ENCODE results near the gene BMPER.

BMPER gene

DNA sequence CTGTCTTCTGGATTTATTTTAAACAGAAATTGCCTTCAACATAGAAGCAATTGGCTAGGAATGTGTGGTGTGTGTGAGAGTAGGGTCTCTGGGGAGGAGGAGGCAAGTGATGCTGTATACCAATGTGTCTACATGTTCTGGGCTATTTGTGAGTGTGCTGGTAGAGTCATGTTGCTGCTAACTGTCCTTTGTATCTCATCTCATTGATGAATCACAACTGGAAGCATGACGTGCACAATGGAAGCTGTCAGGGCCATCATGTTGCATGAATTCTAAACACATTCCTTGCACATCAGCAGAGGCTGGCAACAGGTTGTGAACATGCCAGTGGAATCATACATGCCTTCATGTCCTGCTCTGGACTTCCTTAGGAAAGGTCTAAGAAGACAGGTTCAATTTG, 199.7 kb downstream of the BMPER start:
- intact Hi-C loops (cut with DNase I) = no loop called here
- no peak for DNase-seq

DNA sequence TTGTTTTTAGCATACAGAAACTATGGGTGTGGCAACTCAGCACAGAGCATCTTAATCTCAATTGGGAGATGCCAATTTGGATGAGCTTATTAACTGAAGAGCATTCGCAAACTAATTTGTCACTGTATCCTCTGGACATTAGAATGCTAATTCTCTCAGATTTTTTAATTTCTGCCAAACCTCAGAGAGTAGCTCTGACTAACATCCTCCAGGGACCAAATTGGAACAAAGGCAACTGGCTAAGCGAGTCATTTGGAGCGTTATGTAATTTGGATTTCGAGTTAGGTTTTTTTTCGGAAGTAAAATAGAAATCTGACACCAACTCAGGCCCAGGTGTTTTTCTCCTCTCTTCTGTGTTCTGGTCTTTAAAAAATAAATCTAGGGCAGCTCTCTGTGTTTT, 201.9 kb downstream of the BMPER start:
- DNase-seq = no peak
- intact Hi-C loops (cut with DNase I) = no loop called here

DNA sequence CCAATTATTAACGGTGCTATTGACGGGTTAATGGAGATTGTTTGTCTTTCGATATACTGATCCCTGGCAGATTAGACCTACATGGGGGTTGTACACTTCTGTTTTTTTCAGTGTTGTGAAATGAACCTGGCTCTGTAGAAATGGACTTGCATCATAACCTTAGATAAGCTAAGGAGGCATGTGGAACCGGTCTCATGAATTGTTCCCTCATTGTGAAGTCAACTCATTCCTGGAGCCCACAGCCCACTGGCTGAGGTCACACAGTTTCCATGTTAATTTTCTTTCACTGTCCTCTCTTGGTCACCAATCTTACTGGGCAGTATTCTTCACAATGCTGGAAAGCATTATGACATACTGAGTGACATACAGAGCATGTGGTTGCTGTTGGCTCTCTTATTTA, 202.8 kb downstream of the BMPER start:
- no peak for DNase-seq
- intact Hi-C loops (cut with DNase I) = no loop called here

DNA sequence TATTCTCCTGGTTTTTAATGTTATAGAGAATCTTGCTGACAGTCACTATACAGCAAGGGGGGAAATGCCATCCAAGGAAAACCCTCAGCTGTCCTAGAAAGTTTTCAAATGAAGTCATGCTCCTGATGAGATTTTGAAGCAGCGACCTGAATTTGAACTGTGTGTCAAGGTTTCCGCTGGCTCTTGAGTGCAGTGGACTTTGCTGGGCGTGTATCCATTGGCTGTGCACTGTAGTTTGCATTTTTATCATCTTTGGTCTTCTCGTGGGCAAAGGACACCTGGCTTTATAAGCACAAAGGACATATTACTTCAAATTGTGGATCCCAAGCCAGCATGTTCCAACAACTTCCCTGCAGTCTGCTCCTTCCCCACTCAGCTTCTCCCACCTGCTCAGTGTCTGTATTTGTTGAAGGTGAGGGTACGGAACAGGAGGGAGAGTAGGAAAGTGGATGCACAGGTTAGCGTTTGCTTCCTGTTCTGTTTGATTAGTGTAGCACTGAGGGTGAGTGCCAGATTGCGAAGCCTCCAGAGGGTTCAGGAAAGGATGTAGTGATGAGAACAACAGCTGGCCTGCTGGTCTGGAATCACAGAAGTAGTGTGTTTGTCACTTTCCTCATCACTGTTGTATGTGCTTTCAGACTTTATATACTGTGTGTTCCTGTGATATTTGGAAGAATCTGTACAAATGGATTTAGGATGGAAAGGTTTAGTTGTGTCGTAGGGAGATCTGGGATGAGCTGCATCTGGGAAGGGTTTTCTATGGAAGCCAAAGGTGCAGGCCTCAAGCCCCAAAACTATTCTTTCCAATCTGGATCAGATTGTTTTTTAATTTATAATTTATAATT, 204.8 kb downstream of the BMPER start:
- no peak for DNase-seq
- intact Hi-C loops (cut with DNase I) = no loop called here

DNA sequence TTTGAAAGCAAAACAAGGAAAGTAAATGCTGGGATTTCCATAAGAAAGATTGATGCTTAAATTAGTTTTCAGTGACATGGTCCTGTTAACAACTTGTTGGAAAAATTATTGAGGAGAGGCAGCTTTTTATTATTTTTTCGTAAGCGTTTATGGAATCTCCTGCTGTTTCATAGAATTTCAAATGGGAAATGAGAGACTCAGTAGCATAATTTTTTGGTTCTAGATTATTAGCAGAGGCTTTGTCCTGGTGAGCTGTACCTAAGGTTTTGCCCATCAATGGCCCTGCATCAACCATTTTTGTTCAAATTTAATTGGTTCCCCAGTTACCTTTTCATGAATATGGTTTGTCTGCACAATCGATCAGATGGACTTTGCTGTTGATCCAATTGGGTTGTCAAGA, 205.7 kb downstream of the BMPER start:
- DNase-seq = no peak
- intact Hi-C loops (cut with DNase I) = no loop called here

DNA sequence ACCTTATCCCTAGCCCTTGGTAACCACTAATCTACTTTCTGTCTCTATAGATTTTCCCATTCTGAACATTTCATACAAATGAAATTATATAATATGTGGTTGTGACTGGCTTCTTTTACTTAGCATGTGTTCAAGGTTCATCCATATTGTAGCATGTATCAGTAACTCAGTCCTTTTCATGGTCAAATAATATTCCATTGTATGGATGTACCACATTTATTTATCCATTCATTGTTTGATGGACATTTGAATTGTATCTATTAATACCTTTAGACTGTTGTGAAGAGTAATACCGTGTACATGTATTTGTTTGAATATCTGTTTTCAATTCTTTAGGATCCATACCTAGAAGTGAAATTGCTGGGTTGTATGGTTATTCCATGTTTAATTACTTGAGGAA, 210.2 kb downstream of the BMPER start:
- DNase-seq = no peak
- intact Hi-C loops (cut with DNase I) = no loop called here

DNA sequence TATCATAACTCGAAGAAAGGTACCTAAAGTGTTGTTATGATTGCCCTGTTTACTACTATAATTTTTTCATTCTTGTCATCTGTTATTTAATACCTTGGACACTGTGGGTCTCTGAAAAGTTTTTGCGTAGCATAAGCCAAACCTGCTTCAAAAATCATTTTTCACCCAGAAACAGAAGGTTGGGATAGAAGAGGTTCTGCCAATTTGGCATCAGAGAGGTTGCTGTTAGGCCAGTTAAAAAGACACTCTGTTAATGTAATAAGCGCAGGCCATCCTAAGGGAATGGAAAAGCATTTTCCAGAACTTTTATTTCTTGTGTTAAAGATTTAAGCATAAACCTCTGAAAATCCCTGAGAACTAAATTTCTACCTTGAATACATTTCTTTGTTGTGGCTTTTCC, 212.2 kb downstream of the BMPER start:
- intact Hi-C loops (cut with DNase I) = no loop called here
- DNase-seq = no peak

DNA sequence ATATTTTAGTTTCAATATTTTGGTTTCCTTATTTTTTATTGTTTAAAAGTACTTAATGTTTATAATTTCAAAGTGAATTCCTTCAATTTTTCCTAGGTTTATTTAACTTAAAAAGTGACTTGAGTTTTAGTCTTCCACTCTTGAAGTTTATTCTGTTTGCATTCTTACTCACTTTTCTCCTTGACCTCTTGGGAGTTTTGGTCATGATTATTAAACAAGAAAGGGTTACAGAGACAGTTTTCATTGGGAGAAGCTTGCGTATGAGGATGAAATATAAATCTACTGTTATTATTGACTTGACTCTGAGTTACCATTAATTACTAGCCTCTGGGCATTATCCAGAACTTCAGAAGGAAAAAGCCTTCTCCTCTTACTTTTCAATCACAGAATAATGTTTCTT, 216.0 kb downstream of the BMPER start:
- intact Hi-C loops (cut with DNase I) = no loop called here

DNA sequence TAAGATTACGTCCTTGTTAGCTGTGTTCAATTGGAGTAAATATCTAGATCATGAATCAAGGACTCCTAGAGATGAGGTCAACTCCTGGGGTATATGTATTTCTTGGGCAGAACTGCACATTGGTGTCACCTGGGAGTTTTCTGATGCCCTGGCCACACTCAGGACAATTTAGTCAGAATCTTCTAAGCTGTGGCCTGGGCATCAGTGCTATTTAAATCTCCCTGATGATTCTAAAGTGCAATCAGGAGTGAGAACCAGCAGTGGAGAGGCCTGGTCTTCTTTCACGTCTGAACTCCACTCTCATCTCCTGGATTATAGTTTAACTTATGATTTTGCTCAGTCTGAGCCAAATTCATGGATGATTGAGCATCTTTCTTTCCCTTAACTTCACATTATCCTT, 218.0 kb downstream of the BMPER start:
- intact Hi-C loops (cut with DNase I) = no loop called here
- no peak for DNase-seq

More for the DNA sequence above, 216.0 kb downstream of the BMPER start:
- no peak for DNase-seq

DNA sequence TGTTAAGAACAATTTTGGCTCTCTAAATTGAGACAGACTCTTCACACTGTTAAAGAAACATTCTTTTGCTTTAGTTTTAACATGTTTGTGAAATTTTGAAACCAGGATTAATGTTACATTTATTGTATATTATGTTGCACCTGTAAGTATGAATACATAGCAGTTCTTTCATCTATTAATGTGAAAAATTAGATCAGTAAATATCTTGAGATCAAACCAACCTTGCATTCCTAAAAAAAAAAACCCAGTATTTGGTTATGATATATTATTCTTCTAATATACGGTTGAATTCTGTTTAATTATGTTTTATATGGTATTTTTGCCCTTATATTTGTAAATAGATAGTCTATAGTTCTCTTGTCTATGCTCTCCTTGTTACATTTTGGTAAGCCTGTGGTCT, 219.4 kb downstream of the BMPER start:
- intact Hi-C loops (cut with DNase I) = no loop called here
- no peak for DNase-seq

DNA sequence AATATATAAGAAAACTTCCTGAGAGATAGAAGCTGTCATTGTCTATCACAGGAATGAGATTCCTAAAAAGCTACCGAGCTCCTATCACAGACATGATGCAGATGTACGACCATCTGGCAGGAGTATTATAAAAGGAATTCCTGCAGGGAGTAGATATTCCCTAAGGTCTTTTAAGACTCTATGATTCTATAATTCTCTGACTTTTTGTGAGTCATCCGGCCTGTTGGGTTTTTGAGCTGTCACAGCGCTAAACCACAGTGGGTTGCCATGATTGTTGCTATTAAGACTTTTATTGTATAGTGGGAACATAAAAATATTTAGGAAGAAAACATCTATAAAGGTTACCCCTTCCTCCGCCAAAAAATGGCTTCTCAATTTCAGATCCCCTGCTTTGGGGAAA, 223.4 kb downstream of the BMPER start:
- intact Hi-C loops (cut with DNase I) = no loop called here
- no peak for DNase-seq

DNA sequence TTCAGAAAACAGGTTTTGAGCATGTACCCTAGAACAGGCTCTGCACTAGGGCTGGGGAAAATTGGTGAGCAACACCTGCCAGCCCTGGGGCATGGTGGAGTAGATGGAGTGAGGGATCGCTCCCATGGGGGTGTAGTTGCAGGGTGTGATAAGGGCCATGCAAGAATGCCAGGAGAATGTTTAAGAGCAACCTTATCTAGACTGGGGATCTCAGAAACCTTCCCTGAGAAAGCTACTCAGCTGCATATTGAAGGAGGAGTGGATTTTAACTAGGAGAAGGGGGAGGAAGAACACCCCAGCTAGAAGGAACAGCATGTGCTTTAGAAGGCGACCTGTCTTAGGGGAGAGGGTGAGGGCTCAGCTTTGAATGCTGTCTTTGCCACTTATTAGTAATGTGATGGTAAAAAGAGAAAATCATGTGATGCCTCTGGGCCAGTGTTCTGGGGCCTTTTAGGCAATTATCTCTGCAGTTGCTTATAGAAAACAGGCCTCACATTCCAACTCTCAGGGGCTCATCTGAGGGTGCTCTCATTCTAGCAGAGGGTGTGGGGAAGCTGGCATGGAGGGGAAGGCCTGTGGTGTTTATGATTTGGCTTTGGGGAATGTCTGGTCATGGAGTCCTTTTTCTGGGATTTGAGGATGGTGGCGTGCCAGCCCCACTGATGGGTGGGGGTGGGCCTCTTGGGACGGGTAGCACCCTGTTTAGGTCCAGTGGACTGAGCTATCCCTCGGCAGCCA, 225.4 kb downstream of the BMPER start:
- intact Hi-C loops (cut with DNase I) = no loop called here
- no peak for DNase-seq

DNA sequence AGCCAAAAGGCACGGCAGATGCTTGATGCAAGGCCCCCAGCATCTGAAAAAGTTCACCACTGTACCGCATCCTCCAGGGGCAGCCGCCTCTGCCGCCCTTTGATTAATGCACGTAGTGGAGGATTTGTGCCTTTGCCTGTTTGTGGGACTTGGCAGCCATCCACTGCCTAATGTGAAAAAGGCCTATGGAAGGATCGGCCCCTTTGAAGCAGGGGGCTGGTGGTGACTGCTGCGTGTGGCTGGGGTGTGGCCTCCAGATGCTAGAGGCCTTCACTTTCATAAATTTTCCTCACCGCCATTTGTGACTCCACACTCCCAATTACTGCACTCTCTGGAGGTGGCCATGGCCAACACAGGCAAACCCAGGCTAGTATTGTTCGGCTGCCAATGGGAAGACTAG, 226.0 kb downstream of the BMPER start:
- intact Hi-C loops (cut with DNase I) = no loop called here
- no peak for DNase-seq

DNA sequence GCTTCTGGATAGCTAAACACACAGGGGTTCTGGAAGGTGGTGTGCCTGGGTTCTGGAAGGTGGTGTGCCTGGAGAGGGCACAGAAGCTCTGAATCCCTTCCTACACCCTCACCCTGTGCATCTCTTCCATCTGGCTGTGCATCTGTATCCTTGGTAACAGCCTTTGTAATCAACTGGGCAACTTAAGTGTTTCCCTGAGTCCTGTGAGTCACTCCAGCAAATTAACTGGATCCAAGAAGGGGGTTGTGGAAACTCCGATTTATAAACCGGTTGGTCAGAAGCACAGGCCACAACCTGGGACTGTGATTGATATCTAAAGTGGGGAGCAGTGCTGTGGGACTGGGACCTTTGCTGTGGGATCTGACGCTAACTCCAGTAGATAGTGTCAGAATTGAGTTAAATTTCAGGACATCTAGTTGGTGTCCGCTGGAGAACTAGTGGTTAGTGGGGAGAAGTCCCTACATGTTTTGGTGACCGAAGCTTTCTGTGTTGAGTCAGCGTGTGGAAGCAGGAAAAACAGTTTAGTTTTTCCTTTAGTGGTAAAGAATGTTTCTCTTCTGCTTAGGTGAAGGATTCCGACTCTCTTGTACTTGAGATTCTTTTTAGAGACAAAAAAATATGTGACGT, 228.1 kb downstream of the BMPER start:
- DNase-seq = no peak
- intact Hi-C loops (cut with DNase I) = no loop called here

DNA sequence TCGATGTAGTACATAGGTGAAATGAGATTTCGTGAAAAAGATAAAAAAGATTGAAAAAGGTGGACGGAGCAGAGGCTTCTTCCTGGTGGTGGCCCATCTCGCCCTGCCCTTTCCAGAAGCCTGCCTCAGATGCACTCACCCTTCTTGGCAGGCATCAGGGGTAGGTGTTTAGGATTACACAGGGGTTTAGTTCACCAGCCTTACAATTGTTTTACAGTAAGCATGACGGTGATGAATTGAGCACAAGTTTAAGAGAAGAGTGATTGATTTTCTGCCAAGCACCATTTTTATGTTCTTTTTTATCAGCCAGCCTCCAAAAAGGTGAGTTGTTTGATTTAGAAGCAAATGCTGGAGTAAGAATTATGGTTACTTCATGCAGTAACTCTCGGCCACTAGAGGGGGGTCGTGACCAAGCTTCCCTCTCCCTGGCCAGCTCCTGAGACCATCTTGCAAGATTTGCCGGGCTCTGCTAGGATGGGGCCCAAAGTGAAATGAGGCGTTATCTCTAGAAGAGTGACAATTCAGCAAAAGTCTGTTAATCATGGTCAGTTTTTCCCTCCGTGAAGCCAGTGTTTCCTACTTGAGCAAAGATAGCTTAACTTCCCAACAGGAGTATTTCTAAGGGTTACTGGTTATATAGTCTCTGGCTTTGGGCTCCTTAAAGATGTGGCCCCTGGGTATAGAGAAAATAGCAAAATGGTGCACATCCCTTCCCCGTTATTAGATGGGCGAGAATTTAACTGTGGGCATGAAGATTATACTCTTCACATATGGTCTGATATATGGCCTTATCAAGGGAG, 228.8 kb downstream of the BMPER start:
- intact Hi-C loops (cut with DNase I) = no loop called here
- peak; percentile 18 to 86 (median 67) for DNase-seq

DNA sequence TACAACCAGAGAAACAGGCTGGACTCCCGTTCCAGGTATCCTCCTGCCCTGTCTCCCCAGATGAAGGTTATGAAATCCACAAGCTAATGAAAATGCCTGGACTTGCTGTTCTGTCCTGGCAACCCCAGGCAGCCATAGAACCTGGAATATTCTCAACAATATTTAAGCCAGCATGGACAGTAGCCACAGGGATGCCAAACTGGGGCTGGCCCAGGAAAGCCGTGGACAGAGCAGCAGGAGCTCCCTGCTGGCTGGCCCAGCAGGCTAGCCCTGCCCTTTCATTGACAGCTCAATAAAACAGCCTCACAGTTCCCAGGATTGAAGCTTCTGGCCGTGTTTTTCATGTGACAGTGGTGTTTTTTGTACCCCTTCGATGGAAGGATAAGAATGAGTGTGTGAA, 230.6 kb downstream of the BMPER start:
- intact Hi-C loops (cut with DNase I) = no loop called here
- DNase-seq = no peak

DNA sequence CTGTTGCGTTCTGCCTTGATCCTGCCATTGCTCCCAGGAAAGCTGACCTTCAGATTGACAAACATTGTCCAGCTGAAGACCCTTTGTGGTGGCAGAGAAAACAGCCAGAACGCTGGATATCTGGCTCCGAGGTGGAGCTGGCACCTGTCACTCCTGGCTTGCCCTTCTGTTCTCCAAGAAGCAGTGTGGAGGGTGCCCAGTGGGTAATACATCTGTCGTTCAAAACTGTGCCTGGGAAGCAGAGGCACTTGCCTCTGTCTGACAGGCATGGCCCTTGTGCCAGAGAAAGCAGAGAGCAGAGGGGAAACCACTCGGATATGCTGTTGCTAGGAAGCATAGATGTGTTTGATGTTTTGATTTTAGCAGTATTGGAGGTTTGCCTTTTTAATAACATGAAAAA, 231.4 kb downstream of the BMPER start:
- intact Hi-C loops (cut with DNase I) = no loop called here

DNA sequence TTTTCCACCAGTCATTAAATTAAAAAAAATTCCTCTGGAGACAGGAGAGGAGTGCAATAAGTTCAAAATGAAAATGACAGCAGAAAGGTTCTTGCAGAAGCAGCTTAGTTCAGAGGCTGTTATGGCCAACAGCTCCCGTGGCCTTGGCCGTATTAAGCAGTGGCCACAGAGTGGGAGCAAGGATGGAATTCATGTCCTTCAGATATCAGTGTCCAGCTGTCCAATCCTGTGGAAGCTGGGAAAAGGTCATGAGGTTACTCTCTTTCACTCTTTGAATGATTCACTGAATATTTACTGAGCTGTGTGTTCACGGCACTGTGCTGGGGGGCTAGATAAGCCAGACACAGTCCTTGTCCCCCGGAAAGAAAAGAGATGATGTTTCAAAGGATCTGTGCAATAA, 231.8 kb downstream of the BMPER start:
- DNase-seq = no peak
- intact Hi-C loops (cut with DNase I) = no loop called here

More for the DNA sequence above, 231.4 kb downstream of the BMPER start:
- DNase-seq = no peak

DNA sequence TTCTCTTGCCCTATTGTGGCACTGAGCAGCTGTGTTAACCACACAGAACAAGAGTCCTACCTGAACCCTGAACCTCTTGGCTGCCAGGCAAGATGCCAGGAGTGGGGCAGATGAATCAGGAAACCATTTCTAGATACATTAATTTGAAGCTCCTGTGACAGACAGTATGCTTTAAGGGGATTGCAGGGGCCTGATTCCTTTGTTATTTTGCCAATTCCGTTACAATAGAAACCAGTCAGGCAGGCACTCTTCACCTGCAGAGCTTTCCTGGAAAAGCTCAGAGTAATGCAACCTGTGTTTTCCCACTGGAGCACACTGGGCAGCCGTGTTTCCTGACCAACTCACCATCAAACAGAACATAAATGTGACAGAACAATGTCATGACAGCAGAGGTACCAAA, 233.1 kb downstream of the BMPER start:
- intact Hi-C loops (cut with DNase I) = no loop called here
- DNase-seq = no peak

DNA sequence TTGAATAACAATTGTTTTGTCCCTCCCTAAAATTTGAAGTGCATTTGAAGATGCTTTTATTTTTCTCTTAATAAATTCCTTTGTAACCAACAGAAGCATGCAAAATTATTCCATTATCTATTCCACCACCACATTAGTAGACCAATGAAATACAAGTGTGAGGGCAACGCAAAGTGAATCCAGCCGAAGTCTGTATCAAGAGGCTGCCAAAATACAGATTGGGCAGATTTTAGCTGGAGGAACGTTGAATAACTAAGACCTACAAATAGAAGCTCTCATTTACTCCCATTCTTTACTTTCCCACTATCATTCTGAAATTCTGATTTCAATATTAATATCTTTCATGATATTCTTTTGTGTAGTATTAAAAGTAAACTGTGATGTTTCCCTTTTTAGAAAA, 233.7 kb downstream of the BMPER start:
- no peak for DNase-seq
- intact Hi-C loops (cut with DNase I) = no loop called here

Data from head of caudate nucleus (tissue), 42 donors.